GM19193 (cell line): ENCODE data around the gene GALR2.

ENCODE experiments used
- POLR2A ChIP-seq: IDR thresholded peaks from 4 replicates; pipeline ENCODE4 v1.6.1; 2011; ENCODE audit not compliant: insufficient read depth, insufficient read length; ENCODE audit errors: extremely low read depth

Gene GALR2, protein sequence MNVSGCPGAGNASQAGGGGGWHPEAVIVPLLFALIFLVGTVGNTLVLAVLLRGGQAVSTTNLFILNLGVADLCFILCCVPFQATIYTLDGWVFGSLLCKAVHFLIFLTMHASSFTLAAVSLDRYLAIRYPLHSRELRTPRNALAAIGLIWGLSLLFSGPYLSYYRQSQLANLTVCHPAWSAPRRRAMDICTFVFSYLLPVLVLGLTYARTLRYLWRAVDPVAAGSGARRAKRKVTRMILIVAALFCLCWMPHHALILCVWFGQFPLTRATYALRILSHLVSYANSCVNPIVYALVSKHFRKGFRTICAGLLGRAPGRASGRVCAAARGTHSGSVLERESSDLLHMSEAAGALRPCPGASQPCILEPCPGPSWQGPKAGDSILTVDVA

DNA sequence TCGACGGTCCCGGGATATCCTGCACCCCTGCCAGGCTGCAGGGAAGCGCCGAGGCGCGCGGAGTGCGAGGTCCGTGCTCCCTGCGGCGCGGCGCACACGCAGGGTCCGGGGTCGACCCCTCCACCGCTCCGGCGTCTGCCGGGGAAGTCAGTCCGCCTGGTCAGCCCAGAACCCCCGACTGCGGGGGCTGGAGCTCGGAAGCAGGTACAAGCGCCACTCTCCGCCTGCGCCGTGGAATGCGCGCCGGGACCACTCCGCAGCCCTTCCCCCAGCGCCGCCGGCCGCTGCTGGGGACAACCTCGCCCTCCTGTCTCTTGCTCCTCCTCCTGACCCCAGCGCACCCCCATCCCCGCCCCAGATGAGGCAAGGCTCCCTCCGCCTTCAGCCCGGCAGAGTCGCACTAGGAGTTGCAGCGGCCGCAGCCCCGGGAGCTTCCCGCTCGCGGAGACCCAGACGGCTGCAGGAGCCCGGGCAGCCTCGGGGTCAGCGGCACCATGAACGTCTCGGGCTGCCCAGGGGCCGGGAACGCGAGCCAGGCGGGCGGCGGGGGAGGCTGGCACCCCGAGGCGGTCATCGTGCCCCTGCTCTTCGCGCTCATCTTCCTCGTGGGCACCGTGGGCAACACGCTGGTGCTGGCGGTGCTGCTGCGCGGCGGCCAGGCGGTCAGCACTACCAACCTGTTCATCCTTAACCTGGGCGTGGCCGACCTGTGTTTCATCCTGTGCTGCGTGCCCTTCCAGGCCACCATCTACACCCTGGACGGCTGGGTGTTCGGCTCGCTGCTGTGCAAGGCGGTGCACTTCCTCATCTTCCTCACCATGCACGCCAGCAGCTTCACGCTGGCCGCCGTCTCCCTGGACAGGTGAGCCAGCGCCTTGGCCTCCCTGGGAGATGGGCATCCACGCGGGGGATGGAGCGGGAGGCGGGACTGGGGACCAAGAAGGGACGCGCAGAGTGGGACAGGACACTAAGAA is at the start of gene GALR2:
Gene GALR2, plus strand, starts transcription at position 392 of the 974 bp plus-strand sequence. Its CDS starts 103 bp downstream, at position 495.
- TF ChIP-seq POLR2A, result no peak

DNA sequence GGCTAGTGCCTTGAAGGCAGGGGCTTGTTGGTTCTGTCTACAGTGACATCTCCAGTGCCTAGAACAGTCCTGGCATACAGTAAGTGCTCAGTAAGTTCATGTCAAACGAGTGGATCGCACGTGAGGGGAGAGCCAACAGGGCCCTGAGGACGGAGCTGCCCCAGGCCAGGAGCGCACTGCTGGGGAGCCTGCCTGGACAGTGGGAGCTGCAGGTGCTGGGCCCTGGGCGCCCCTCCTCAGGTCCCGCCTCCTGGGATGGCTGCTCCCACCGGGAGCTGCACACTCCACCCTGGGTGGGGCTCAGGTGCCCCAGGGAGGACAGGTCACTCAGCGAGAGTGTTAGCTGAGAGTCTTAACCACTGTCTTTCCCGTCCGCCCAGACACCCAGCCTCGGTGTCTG is 49.3 kb upstream of the GALR2 start:
- TF ChIP-seq POLR2A, result no peak

DNA sequence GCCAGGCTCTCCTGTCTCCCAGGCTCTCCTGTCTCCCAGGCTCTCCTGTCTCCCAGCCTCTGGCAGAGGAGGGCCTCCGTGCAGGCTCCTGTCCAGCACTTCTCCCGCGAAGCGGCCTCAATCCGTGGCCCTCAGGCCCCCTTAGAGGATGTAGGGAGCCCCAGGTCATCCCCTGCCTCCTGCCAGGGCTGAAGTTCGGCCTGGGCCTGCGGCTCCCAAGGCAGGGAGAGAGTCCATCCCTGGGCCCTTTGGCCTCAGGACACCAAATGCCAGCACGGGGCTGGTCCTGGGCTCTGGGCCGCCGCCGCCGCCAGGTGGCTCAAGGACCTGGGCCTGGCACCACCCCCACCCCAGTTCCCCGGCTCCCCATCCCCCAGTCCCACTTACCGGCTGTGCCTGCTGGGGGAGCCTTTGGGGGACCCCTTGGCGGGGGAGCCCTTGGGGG is 47.8 kb upstream of the GALR2 start:
- TF ChIP-seq POLR2A, result no peak

DNA sequence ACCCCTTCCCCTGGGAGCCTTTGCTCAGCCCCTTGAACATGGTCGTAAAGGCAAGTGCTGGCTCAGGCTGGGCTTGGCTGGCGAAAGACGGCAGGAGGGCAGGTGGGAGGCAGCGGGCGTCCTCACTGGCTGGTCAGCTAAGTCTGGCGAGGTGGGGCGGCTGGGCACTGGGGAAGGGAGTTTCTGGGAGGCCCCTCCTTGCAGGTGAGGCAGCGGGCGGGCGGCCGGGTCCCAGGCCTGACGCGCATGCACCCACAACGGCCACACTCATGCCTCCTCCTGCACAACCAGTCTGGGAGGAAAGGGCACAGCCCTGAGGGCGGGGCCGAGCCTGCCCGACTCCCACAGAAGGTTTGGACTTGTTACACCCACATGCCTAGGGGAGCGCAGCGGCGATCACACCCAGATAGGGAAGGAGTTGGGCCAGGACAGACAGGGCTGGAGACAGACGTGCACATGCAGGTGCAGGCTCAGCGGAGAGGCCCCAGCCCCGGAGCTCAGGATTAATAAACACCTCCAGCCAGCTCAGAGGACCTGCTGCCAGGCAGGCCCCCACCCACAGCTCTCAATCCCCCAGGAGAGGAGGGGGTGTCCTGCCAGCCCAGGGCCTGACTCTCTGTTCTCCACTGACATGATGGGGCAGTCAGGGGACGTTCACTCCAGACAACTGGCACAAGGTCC is 47.3 kb upstream of the GALR2 start, which contains the start of gene EVPL:
Gene EVPL, minus strand, starts transcription at position 148 of the 681 bp plus-strand sequence. Its CDS starts 108 bp downstream, at position 40.
- no peak for TF ChIP-seq POLR2A

DNA sequence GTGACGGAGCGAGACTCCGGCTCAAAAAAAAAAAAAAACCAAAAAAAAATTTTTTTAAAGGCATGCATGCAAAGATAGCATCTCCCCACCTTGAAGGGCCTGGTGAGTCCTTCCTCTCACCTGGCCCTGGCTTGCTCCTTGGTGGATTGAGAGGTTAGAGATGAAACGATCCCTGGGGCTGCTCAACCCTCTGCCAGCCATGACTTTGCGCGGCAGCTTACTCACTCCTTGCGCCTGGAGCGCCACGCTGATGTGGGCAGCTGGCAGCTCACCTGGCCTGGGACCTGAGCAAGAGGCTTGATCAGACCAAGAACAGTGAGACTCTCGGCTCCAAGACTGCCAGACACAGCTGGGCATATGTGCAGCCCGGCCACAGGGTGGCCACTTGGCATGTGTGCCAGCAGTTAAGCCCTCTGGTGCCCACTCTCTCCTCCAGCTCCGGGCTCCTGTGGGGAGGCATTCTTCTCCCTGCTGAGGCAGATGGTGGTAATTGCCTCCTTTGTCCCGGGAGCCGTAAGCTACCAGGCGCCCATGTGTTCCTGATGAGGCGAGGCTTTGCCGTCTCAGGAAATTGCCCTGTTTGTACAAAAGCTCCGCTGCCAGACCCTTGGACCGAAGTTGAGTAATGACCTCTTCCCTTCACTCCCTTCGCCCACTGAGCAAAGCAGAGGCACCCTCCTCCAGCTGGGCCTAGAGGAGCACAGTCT is 42.4 kb upstream of the GALR2 start:
- no peak for TF ChIP-seq POLR2A

DNA sequence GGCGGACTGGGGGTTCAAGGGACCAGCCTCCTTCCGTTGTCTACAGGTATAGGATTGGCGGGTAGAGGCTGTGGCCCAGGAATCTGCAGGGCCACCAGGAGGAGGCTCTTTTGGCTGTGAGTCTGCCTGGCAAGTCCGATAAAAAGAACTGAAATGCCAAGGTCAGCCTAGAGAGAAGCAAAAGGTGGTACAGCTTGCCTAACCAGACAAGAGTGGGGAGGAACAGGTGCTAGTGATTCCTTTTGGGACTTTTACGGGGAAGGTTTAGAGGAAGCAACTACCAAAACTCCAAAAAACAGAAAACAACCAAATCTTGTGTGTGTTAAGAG is 41.8 kb upstream of the GALR2 start:
- no peak for TF ChIP-seq POLR2A

DNA sequence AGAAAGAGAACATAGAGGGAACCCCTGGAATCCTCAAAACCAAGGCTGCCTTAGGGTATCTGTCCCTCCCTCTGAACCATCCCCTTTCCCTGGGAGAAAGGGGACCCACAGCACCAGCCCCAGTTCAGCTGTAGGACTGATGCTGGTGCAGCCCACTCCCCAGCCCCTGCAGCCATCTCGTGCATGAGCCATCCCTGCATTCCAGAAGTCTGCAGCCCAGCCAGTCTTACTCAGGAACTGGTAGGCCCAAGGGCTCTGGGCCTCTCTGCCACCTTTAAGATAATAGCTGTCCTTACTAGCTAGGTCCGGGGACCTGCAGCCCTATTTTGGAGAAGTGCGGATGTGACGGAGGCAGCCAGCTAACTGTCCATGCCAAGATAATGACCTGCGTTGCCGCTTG is 41.4 kb upstream of the GALR2 start:
- TF ChIP-seq POLR2A, result no peak

DNA sequence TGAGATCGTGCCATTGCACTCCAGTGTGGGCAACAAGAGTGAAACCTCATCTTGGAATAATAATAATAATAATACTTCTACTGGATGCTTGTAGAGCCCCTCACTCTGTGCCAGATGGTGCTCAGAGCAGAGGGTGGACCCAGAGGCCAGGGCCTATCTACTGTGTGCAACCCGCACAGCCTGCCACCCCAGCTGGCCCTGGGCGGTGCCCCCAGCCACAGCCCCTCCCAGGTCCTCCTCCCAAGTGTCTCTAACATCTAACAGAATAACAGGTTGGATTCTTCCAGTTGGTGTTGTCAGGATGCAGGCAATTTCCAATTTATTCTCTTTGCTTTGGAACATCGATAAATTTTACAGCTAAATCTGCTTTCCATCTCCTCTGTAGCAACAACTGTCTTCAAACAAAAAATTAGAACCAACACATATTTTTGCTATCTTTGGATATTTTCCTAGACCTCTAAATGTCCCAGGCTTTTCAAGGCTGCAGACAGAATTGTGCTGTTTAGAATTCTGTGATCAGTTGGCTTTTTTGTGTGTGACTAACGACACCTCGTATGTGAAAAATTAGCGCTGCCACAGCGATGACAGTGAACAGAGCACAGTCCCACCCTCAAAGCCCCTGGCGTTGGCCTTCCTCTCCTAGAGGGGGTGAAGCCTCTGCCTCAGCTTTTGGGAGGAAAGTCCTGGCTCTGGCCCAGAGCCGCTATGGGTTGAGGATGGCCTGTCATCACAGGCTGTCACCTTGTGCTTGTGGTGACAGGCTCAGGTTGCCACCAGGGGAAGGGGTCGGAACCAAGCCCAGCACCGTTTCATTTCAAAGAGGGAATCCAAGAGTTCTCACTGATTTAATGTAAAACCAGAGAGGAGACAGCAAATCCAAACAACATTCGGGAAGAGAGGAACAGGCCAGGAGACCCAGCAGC is 39.9 kb upstream of the GALR2 start:
- no peak for TF ChIP-seq POLR2A

DNA sequence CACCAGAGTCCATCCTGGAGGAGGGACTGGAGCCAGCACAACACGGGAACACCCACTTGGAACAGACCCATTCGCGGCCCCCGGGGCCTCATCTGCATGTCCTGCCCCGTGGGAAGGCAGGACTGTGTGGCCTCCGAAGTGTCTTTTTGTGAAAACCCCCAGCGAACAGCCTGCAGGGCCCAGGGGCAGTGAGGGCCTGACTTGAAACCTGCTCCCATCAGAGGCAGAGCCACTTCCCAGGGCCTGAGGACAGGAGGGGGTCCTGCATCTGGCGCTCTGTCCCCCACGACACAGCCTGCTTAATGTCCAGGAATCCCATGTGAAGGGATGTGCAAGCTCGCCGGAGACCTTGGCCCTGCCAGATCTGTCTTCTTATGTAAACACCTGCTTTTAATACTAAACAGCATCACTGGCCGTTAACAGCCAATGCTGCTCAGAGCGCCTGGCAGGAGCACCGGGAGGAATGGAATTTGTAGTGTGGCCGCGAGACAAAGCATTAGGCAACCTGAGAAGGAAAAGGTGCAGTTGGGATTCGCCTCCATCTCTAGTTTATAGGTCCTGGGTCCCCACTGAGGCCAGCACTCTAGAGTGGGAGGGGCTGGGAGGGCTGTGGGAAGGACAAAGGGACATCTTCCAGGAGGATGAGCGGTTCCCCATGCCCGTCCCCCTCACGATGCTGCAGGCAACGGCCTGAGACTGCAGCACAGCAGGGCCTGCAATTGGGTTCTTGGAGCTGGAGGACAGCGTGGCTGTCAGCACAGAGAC is 37.9 kb upstream of the GALR2 start:
- TF ChIP-seq POLR2A, result no peak

DNA sequence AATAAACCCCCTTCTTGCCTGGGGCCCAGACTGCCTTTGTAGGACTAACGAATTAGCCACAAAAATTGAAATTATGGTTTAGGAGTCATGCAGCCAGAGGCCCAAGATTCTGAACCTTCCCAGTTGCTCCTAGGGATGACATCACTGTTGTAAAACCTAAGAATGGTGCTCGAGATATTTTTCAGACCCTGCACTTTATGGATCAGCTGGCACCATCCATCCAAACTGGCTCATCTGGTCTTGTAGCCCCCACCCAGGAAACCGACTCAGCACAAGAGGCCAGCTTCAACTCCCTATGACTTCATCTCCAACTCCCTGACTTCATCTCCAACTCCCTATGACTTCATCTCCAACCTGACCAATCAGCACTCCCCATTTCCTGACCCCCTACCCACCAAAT is 36.5 kb upstream of the GALR2 start:
- no peak for TF ChIP-seq POLR2A

DNA sequence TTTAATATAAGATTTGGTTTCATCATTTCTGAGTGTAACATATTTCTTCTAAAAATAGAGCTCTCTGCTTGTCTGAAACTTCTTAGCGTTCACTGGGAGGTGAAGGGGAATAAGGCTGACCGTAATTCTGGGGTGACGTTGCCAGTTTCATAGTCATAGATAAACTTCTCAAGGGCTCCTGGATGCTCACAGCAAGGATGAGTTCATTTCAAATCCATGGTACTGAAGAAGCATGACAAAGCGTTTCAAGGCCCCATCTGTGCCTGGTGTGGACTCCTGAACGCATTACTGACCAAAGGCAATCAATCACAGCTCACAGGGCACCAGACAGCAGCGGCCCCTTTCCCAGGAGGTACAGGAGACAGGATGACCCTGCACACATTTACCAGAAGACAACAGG is 35.5 kb upstream of the GALR2 start:
- no peak for TF ChIP-seq POLR2A

DNA sequence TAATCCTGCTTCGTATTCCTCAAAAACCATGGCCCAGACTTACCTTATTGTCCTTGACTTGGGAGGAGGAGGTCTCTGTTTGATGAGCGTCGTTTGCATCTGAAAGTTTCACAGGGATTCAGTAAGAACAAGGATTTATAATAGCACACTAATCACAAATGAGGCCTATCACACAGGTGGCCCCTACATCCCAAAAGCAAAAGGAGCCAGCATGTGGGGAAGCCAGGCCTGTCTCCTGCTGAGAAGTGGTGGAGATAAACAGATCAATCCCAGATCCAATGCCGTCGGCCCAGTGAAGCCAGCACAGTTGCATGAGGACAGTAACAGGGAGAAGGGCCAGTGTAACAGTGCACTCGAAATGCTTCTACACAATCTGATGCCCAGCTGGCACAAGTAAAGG is 34.2 kb upstream of the GALR2 start:
- no peak for TF ChIP-seq POLR2A

DNA sequence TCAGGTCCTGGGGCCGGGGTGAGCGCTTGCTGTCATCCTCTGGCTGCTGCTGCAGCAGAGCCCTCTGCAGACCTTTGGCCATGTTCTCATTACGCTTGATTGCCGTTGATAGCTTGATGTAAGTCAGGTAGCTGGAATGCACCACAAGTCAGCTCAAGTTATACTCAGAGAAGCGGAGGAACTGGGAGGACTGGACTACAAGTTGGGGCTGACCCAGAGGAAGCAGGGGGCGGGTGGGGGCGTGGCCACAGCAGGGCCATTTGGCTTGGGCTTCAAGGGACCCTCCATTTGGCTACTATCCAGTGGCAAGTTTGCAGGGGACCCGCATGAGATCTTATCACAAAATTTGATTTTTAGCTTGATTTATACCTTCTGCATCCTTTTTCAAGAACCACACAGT is 28.5 kb upstream of the GALR2 start:
- TF ChIP-seq POLR2A, result no peak
